Left renal pelvis (tissue), 4 donors: ENCODE measurements around the gene CPNE5. TPM values are rescaled to one million over a fixed set of nuclear protein-coding genes. Genes with fewer than 3 reads are reported as not detected.
"Not testable (repeated sequence)": the region's sequence is repeated elsewhere in the genome, so short reads cannot be mapped to it uniquely, and the experiment has no call there.

Experiments
- DNase-seq, 4 donors: peaks; one replicate each; pipeline ENCODE4 v3.0.0-alpha.2; 2013; ENCODE audit warnings: low read depth in 4 of 4, low spot score in 3 of 4
- polyA plus RNA-seq, 4 donors: library from polyadenylated mRNA; unstranded; fragments of 120-200 nt; gene quantifications; one replicate each; pipeline ENCODE4 v1.2.1, GENCODE V29; 2013; ENCODE audit not compliant: insufficient read length in 4 of 4

CPNE5 gene
- polyA plus RNA-seq, 4 donors = 7.7 to 15.0 (median 11.8) TPM

DNA sequence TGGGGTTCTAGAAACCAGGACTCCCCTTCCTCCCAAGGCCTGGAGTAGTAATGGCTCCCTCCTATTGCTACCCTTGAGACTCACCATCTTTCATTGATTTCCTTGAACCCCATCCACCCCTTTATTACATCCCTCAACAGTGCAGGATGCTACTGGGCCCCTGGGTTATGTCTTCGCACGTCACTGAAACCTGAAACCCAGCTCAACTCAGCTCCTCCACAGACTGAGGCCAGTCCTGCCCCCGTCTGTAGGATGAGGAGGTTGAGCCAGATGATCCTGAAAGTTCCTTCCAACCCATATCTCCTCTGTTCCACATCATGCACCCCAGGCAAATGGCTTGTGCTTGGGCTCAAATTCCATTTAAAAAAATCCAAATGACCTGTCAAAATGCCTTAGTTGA is 21.4 kb downstream of the CPNE5 start:
- no peak for DNase-seq

DNA sequence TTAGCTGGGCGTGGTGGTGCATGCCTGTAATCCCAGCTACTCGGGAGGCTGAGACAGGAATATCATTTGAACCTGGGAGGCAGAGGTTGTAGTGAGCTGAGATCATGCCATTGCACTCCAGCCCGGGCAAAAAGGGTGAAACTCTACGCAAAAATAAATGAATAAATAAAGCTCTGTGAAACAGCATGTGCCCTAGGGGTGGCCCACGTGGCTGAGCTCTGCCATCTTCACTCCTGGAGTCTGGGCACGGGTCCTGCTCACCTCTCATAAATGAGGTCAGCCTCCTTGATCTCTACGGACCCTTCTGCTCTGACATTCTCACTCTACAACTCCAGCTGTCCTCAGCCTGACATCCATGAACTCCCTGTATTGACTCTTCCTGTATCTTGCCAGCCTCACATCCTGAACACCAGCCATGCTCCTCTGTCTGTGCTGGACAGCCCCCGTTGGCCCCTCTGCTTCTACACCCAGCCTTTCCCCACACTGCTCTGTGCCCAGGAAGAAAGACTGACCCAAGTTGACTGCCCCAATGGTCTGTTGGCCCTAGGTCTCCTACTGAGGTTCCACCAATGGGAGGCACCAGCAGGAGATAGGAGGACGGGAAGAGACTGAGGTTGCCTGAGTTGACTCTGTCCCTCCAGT is 21.9 kb downstream of the CPNE5 start:
- DNase-seq = no peak

DNA sequence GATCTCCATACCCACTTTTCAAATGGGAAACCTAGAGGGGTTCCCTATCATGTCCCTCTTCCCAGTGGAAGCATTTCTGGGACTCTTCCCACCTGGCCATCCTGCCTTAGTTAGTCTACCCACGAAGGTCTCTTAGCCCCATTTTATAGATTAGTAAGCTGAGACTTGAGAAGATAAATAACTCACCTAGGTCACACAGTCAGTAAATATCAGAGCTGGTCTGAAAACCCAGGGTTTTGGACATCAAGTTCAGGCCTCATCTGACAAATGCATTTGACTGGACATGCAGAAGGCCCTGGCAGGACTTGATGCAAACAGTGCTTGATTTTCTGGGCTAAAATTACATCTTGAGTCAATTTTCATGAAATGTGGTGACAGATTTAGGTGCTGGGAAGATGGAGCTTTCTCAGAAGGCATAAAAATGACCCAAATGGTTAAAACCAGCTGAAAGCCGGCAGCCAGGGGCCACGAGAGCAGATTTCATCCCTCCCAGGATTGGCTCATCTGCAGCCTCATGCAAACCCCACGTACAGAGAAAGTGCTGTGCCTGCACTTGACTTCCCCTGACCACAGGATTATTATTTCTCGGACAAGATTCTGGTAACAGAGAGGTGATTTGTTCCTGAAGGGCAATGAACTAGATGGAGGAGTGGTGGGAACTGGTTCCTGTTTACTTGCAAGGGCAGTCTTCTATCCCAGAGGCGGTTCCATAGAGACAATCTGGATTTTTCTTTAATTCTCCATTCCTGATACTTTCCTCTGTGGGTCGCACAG is 23.1 kb downstream of the CPNE5 start:
- no peak for DNase-seq

DNA sequence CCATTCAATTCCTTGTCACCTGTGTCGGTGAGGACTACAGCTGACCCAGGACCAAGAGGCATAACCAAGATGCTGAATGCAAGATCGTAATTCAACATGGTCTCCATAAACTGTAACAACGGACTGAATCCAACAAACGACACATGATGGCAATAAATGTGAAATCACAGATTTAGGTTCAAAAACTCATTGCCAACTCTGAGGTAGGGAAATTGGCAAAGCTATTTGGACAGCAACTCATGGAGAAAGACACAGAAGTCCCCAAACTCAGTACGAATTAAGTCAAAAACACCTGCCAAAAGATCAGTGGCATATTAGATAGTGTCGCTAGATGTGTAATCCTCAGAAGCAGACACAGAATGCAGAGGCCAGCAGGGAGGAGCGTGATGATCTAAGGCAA is 25.0 kb downstream of the CPNE5 start:
- no peak for DNase-seq

DNA sequence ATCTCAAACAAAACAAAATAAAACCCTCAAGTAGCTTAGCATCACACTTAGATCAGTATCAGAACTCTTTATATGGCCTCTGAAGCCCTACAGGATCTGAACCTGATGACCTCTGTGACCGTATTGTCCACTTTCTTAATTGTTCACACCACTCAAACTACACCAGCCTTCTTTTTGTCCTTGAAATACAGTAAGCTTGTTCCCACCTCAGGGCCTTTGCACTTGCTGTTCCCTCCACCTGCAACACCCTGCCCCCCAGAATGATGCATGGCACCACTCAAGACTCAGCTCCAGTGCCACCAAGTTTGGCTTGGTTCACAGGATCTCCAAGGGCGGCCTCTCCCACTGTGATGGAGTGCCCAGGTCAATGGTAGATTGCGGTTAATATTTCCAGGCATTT is 25.7 kb downstream of the CPNE5 start:
- DNase-seq = no peak

DNA sequence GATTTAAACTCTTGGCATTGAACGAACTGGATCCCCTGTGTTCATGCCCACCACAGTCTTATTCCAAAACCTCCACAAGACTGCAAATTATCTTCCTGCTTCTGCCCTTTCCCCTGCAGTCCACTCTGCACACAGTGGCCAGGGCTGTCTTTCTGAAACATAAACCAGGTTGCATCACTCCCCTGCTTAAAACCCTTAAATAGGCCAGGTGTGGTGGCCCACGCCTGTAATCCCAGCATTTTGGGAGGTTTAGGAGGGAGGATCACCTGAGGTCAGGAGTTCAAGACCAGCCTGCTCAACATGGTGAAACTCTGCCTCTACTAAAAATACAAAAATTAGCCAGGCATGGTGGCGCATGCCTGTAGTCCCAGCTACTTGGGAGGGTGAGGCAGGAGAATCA is 26.2 kb downstream of the CPNE5 start:
- not testable (repeated sequence) for DNase-seq

DNA sequence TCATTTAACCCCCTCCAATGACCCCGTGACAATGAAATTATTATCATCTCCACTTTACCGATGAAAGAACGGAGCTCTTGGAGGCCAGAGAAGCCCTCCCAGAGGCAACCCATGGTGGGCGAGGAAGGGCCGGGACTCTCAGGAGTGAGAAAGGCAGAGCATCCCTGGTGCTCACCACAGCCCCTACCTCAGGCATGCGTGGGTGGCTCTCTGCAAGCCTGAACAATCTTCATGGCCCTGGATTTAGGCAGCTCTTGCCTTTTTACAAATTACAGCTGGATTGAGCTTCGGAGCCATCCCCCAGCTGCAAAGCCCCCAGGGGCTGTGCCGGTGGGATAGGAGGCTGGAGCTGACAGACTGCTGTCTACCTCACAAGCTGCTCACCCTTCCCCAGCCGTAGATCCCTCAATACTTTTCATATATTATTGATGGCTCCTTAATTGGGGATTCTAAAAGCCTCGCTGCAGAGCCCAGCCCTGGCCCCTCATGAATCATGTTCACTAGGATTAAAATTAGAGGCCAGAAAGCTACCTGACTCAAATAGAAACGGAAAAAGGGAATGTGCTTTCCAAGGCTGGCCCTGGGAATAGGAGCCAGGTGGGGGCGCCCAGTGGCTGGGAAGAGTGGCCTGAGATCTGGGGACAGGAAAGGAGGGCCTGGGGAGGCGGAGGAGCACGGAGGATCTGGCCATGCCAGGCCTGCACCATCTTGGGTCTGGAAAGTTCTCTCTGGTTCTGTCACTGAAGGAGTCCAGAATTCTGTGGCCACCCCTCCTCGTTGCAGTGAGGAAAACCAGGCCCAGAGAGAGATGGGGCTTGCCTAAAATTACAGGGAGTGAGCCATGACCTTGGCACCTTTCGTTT is 29.1 kb downstream of the CPNE5 start:
- DNase-seq = no peak

DNA sequence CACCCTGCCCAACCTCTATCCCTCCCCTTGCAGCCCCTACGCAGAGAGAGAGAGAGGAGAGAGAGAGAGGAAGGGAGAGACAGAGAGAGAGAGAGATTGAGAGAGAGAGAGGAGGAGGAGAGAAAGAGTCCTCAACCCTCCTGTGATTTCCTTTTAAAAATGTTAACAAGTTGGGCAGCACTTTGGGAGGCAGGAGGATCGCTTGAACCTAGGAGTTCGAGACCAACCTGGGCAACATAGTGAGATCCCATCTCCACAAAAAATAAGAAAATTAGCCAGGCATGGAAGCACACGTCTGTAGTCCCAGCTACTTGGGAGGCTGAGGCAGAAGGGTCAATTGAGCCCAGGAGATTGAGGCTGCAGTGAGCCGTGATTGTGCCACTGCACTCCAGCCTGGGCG is 30.1 kb downstream of the CPNE5 start:
- DNase-seq = no peak

DNA sequence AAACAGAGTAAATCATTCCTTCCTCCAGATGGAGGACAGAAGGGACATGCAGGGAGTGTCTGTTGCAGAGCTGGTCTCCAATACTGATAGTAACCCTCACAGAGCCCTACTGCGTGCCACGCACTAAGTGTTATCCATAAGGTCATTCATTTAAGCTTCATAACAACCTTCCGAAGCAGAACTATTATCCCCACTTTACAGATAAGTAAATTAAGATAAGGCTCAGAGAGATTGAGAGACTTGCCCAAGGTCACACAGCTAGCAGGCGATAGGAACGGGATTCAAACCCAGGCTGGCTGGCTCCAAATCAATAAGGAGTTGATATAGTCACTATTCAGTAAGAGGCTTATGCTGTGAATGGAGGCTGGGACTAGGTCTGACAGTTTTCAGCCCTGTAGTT is 30.6 kb downstream of the CPNE5 start:
- DNase-seq = no peak

DNA sequence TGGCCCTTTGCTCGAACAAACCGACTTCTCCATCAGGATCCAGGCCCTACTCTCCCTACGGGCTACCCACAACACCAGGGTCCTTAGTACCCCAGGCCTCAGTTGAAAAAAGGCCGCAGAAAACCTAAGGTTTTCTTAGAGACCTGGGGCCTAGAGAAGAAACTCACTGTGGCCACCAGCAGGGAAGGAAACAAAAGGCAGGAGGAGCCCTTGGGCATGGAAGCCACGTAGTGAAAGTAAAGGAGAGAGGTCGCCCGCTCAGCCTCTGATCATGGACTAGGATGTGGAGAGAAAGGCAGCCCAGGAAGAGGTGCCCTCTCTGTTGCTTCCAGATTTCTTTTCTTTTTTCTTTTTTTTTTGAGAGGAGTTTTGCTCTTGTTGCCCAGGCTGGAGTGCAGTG is 31.5 kb downstream of the CPNE5 start:
- DNase-seq = no peak

DNA sequence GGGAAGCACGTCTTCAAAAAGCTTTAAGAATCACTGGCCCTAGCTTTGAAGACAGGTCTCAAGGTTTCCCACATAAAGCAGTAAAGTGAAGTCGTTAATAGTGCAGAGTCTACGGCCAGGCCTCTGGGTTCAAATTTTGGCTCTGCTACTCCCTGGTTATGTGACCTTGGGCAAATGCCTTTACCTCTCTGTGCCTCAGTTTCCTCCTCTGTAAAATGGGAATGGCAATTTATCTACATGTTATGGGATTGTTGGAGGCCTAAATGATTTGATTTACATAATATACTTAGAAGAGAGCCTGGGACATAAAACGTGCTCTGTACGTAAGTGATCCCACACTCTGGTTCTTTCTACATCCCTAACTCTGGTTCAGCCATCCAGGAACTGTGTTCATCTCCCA is 32.1 kb downstream of the CPNE5 start:
- no peak for DNase-seq

DNA sequence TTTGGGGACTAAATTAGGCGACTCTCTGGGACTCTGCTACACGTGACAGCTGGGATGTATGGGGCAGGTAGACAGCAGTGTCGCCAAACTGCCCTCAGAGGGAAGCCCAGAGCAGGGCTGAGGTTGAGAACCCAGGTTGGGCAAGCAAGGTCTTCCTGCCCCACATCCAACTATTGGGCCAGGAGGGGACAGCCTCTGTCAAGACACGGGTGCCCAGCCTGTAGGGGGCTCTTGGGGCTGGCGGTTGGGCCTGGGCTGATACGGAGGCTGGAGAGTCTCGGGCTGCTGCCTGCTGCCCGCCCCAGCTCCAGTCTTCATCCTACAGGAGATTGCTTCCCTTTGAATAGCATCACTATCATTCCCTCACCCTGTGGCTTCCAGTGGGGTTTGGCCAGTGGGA is 33.3 kb downstream of the CPNE5 start:
- no peak for DNase-seq

DNA sequence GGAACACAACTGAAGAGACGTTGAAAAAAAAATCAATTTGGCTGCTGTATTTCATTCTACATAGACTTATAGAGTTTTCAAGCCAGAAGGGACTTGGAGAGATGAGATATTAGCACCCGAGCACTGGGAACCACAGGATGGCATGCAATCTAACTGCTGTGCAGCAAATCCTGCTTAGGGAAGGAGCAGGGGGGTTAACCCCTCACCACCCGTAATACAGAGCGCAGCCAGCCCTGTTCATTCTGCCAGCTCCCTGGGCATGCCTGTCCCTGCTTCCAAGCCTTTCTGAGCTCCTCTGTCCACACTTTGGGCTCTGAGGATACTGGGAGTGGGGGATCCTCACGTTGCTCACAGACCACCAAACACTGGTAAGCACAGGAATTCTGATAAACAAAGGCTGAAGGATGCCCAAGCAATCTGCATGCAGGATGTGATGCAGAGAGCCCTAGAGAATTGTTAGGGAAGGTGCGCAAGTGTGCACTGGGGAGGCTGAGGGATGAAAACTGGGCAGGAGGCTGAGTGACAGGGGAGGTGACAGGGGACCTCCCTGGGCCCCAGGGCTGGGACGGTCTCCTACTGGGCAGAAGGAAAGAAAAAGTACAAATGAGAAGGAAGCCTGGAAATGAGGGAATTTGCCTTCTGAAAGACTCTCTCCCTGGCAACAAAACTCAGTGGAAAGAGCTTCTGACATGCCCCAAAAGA is 34.0 kb downstream of the CPNE5 start:
- DNase-seq = no peak

DNA sequence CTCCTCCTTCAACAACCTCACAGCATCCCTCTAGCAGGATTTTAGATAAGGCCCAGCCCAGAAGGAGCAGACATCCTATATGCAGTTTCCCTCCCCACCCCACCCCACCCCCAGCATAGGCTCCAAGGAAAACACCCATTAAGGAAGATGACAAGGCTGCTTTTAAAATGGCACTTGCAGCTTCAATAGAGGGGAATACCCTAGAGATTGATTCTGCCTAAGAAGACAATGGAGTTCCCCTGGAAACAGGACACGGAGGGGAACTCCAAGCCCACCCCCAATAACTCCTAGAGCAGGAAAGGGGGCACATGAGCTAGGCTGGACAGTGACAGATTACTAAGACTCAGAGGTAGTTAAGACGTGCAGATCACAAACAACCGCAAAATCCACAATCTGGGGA is 34.7 kb downstream of the CPNE5 start:
- DNase-seq = no peak

DNA sequence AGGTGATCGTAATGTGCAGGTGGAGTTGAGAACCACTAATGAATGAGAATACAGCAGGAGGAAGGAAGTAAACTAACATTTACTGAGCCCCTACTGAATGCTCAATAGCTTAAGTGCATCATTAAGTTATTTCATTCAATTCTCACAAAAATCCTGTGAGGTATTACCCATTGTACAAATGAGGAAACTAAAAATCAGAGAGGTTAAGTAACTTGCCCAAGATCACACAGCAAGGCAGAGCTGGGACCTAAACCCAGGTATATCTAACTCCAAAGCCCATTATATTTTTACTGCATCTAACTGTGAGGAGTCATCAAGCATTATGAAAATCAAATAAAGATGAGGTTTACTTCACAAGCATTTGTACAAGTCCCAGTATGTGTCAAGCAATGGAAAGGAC is 35.3 kb downstream of the CPNE5 start:
- DNase-seq = no peak

DNA sequence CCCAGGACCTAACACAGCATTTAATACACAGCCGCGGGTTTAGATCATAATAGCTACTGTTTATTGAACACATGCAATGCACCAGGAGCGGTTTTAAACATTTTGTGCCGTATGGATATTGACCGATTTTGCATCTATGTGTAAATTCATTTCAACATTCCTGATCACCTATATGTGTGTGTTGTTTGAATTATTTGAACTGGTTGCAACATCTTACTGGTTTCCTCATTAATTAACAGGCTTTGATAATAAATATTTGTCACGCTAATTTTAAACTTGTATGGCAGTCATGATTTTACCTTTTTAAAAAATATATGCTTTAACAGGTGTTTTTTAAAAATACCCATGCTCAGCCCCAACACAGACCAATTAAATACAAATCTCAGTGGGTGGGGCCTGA is 35.8 kb downstream of the CPNE5 start:
- no peak for DNase-seq

DNA sequence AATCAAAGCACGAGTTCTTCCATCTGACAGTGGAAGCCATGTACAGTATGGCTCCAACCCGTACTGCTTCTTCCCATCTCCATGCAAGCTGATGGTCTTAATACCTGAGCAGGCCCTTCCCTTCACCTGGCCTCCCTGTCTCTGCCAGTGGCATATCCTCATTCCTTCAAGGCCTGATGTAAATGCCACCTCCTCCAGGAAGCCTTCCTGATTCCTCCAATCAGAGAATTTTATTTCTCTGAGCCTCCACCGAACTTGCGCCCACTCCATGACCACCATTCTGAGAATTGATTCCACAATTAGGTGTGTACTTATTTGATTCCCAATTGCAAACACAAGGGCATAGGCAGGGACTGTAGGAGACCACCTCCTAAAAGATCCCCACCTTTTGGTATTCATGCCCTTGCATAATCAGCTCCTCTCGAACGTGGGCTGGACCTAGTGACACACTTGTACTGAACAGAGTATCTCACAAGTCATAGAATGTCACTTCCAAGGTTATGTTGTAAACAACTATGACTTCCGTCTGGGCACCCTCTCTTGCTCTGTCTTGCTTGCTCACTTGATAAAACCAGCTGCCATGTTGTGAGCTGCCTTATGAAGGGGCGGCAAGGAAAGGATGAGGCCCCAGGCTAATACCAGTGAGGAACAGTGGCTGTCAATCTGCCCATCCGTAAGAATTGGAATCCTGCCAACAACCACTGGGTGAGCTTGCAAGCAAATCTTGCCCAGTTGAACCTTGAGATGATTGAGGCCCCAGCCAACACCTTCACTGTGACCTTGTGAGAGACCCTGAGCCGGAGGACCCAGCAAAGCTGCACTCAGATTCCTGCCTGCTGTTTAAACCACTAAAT is 38.8 kb downstream of the CPNE5 start:
- no peak for DNase-seq

DNA sequence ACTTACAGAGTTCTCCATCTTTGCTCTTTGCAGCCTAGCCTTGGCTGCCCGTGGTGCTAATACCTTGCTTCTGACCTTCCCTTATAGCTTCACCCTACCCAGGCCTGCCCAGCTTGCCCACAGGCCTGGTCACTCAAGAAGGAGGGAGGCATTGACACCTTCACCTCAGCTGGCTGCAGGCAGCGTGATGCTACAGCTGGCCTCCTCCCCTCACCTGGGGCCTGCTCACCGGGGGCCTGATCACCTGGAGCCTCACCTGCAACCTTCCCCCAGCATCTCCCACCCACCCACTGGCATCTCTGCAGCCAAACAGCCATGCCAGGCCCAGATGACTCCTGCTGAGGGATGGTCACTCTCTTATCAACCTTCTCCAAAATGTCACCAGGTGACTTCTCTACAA is 40.4 kb downstream of the CPNE5 start:
- no peak for DNase-seq

DNA sequence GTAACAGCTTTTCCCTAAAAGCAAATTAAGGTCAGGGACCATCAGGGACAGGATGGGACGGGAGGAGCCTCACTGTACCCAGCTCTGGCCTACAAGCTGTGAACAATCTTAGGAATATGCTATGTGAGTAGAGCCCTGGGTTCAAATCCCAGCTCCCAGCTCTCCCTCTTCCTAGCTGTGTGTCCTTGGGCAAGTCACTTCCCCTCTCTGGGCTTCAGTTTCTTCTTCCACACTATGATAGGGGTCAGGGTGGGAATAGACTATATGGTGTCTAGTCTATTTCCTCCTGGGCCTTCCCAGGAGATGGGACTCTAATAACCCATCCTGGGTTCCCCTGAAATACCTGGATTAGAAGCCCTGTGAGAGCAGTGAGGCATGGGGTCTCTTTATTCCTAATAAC is 41.6 kb downstream of the CPNE5 start:
- DNase-seq = no peak

DNA sequence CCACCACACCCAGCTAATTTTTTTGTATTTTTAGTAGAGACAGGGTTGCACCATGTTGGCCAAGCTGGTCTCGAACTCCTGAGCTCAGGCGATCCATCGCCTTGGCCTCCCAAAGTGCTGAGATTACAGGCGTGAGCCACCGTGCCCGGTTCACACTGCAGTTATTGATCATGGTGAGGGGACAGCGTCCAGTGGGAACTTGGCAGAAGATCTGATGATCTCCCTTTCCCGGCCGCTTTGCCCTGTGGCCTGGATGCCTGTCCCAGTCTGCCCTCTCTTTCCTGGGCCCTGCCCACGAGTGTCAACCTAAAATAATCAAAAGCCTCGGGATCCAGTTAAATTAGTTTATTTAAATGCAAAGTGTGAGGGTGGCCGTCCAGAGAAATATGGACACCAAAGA is 42.2 kb downstream of the CPNE5 start:
- DNase-seq = no peak
